ENCODE measurements around the gene GALNT6.

The GALNT6 gene

DNA sequence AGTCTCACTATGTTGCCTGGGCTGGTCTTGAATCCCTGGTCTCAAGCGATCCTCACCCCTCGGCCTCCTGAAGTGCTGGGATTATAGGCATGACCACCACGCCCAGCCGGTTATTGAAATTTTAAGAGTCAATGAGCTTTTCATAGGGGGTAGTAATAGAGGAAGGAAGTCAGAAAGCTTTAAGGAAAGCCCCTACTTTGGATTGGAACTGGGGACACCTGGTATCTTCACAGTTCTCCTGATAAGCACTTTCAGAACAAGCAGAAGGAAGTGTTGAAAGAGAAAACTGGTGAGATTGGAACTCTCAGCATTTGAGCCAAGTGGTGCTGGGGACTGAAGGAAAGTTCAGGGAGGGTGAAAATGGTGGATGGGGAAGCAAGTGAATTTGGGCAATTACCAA lies 38.5 kb upstream of the GALNT6 start:
- no peak overlapping the region for H3K4me3 ChIP-seq (replicated peaks; ENCODE audit: low read depth, low read length)
- no peak for DNase-seq (ENCODE audit: extremely low read depth, low read depth)
- TF ChIP-seq, protein P1, sequence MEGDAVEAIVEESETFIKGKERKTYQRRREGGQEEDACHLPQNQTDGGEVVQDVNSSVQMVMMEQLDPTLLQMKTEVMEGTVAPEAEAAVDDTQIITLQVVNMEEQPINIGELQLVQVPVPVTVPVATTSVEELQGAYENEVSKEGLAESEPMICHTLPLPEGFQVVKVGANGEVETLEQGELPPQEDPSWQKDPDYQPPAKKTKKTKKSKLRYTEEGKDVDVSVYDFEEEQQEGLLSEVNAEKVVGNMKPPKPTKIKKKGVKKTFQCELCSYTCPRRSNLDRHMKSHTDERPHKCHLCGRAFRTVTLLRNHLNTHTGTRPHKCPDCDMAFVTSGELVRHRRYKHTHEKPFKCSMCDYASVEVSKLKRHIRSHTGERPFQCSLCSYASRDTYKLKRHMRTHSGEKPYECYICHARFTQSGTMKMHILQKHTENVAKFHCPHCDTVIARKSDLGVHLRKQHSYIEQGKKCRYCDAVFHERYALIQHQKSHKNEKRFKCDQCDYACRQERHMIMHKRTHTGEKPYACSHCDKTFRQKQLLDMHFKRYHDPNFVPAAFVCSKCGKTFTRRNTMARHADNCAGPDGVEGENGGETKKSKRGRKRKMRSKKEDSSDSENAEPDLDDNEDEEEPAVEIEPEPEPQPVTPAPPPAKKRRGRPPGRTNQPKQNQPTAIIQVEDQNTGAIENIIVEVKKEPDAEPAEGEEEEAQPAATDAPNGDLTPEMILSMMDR (IDR thresholded peaks at IDR 0.05; ENCODE audit: low read depth, low read length, missing control alignments) = no peak

- TF ChIP-seq, protein P1 (IDR thresholded peaks at IDR 0.05; ENCODE audit: low read depth, low read length, missing control alignments) = no peak
- DNase-seq (ENCODE audit: extremely low read depth, low read depth) = no peak
- no peak overlapping the region for H3K4me3 ChIP-seq (replicated peaks; ENCODE audit: low read depth, low read length)
Measured at GRCh38 chr12:51428256-51428655, 37.0 kb upstream of the GALNT6 start.

- peak; percentile 43 for DNase-seq (ENCODE audit: extremely low read depth, low read depth)
- H3K4me3 ChIP-seq (replicated peaks; ENCODE audit: low read depth, low read length) = peak within 1 kb of the TSS; percentile 54
- TF ChIP-seq, protein P1 (IDR thresholded peaks at IDR 0.05; ENCODE audit: low read depth, low read length, missing control alignments) = peak; percentile 85
Measured at GRCh38 chr12:51424662-51425539, 33.7 kb upstream of the GALNT6 start, which contains the start of gene SLC4A8. Gene SLC4A8, plus strand, starts transcription at chr12:51424831. Its CDS starts 157 bp downstream, at chr12:51424988.

- peak overlapping the region; percentile 54 for H3K4me3 ChIP-seq (replicated peaks; ENCODE audit: low read depth, low read length)
- TF ChIP-seq, protein P1 (IDR thresholded peaks at IDR 0.05; ENCODE audit: low read depth, low read length, missing control alignments) = no peak
- DNase-seq (ENCODE audit: extremely low read depth, low read depth) = no peak
Measured at GRCh38 chr12:51424094-51424661, 33.0 kb upstream of the GALNT6 start.

GRCh38 chr12:51421266-51421884 lies 30.2 kb upstream of the GALNT6 start:
- H3K4me3 ChIP-seq (replicated peaks; ENCODE audit: low read depth, low read length) = no peak overlapping the region
- peak; percentile 27 for DNase-seq (ENCODE audit: extremely low read depth, low read depth)
- TF ChIP-seq, protein P1 (IDR thresholded peaks at IDR 0.05; ENCODE audit: low read depth, low read length, missing control alignments) = peak; percentile 68

- TF ChIP-seq, protein P1 (IDR thresholded peaks at IDR 0.05; ENCODE audit: low read depth, low read length, missing control alignments) = peak; percentile 17
- no peak overlapping the region for H3K4me3 ChIP-seq (replicated peaks; ENCODE audit: low read depth, low read length)
- no peak for DNase-seq (ENCODE audit: extremely low read depth, low read depth)
Measured at GRCh38 chr12:51419425-51420193, 28.4 kb upstream of the GALNT6 start.

Measured in HFF-Myc (cell line).